ENCODE measurements around the gene MPP2. TPM values are rescaled to one million over a fixed set of nuclear protein-coding genes. Genes with fewer than 3 reads are reported as not detected.
A peak's percentile ranks its signal among the peaks of the same experiment; 100 is the strongest.

MPP2 gene
- total and polyA plus RNA-seq, 2 experiments from 2014 or later = 23.4 to 25.4 TPM

GRCh38 chr17:43906951-43907424, 348 bp downstream of the MPP2 start:
- DNase-seq (ENCODE audit: low read depth in 1 of 2, low spot score in 1 of 2) = no peak
- no peak overlapping the region for H3K27ac ChIP-seq
- H3K4me1 ChIP-seq (ENCODE audit: low read depth) = peaks cover 10% of the 10 kb centered on the region
- TF ChIP-seq CTCF (IDR thresholded peaks at IDR 0.05; ENCODE audit: low read depth, low read length) = no peak
- H3K36me3 ChIP-seq = no peaks in the 10 kb centered on the region
- H3K4me3 ChIP-seq = peak overlapping the region; percentile 68
- peaks cover 14% of the 10 kb centered on the region for H3K27me3 ChIP-seq
- no peaks in the 10 kb centered on the region for H3K9me3 ChIP-seq (ENCODE audit: low read depth)

GRCh38 chr17:43905985-43906852, 1.1 kb downstream of the MPP2 start:
- H3K4me1 ChIP-seq (ENCODE audit: low read depth) = peaks cover 10% of the 10 kb centered on the region
- no peaks in the 10 kb centered on the region for H3K9me3 ChIP-seq (ENCODE audit: low read depth)
- no peak overlapping the region for H3K27ac ChIP-seq
- H3K27me3 ChIP-seq = peaks cover 14% of the 10 kb centered on the region
- peak; percentile 61 to 81 for DNase-seq (ENCODE audit: low read depth in 1 of 2, low spot score in 1 of 2)
- no peak for TF ChIP-seq CTCF (IDR thresholded peaks at IDR 0.05; ENCODE audit: low read depth, low read length)
- no peaks in the 10 kb centered on the region for H3K36me3 ChIP-seq
- peak overlapping the region; percentile 68 for H3K4me3 ChIP-seq

- Histone ChIP-seq H3K36me3 (no peaks in the 10 kb centered on the region), H3K4me3 (peak overlapping the region; percentile 68), H3K27ac (no peak overlapping the region), H3K27me3 (peaks cover 14% of the 10 kb centered on the region), H3K4me1 (ENCODE audit: low read depth) (peaks cover 10% of the 10 kb centered on the region), H3K9me3 (ENCODE audit: low read depth) (no peaks in the 10 kb centered on the region)
- no peak for TF ChIP-seq CTCF (IDR thresholded peaks at IDR 0.05; ENCODE audit: low read depth, low read length)
- no peak for DNase-seq (ENCODE audit: low read depth in 1 of 2, low spot score in 1 of 2)
These were observed 1.8 kb downstream of the MPP2 start for GRCh38 chr17:43905400-43905984.

GRCh38 chr17:43901861-43902589, 5.3 kb downstream of the MPP2 start:
- Histone ChIP-seq H3K9me3 (ENCODE audit: low read depth) (no peaks in the 10 kb centered on the region), H3K27ac (no peak overlapping the region), H3K4me1 (ENCODE audit: low read depth) (peaks cover 4% of the 10 kb centered on the region), H3K4me3 (no peak overlapping the region), H3K36me3 (no peaks in the 10 kb centered on the region), H3K27me3 (no peaks in the 10 kb centered on the region)
- DNase-seq (ENCODE audit: low read depth in 1 of 2, low spot score in 1 of 2) = no peak
- no peak for TF ChIP-seq CTCF (IDR thresholded peaks at IDR 0.05; ENCODE audit: low read depth, low read length)

GRCh38 chr17:43900858-43901754, 6.2 kb downstream of the MPP2 start:
- no peak for TF ChIP-seq CTCF (IDR thresholded peaks at IDR 0.05; ENCODE audit: low read depth, low read length)
- Histone ChIP-seq H3K36me3 (no peaks in the 10 kb centered on the region), H3K9me3 (ENCODE audit: low read depth) (no peaks in the 10 kb centered on the region), H3K4me1 (ENCODE audit: low read depth) (peaks cover 4% of the 10 kb centered on the region), H3K27ac (no peak overlapping the region), H3K4me3 (peak overlapping the region; percentile 47), H3K27me3 (no peaks in the 10 kb centered on the region)
- no peak for DNase-seq (ENCODE audit: low read depth in 1 of 2, low spot score in 1 of 2)

Data from cardiac muscle cell (in vitro differentiated cells and primary cell).